Spleen (tissue), 11 donors: ENCODE results near the gene SEL1L3. TPM values are rescaled to one million over a fixed set of nuclear protein-coding genes. Genes with fewer than 3 reads are reported as not detected.

ENCODE experiments used
- DNase-seq: peaks from one replicate; pipeline ENCODE4 v3.0.0-alpha.2; 2020
- H3K27ac ChIP-seq, 8 donors: fragments of 200-600 bp; sonication (generic) in 7 of 8; 1 replicate in 4 of 8; 2 replicates in 4 of 8; pipeline versions ENCODE4 v1.5.0 to v1.8.0; 2016 to 2021; ENCODE audit warnings: inconsistent platforms in 4 of 8, mild to moderate bottlenecking in 4 of 8, moderate library complexity in 1 of 8
- H3K27me3 ChIP-seq, 7 donors: fragments of 200-600 bp; sonication (generic) in 6 of 7; replicated peaks in 1 of 7; 1 replicate in 4 of 7; 2 replicates in 3 of 7; pipeline versions ENCODE4 v1.5.0 to v1.8.0; 2016 to 2021; ENCODE audit warnings: inconsistent platforms in 3 of 7, mild to moderate bottlenecking in 1 of 7
- H3K36me3 ChIP-seq, 6 donors: fragments of 200-600 bp; sonication (generic) in 5 of 6; 1 replicate in 4 of 6; 2 replicates in 2 of 6; pipeline versions ENCODE4 v1.5.0 to v1.8.0; 2016 to 2021; ENCODE audit warnings: inconsistent platforms in 2 of 6
- H3K4me1 ChIP-seq, 6 donors: fragments of 200-600 bp; sonication (generic) in 5 of 6; 1 replicate in 3 of 6; 2 replicates in 3 of 6; pipeline versions ENCODE4 v1.5.0 to v1.8.0; 2016 to 2021; ENCODE audit warnings: inconsistent platforms in 3 of 6
- H3K4me3 ChIP-seq, 8 donors: fragments of 200-600 bp; sonication (generic) in 7 of 8; 1 replicate in 4 of 8; 2 replicates in 4 of 8; pipeline versions ENCODE4 v1.5.0 to v1.8.0; 2016 to 2021; ENCODE audit warnings: inconsistent platforms in 4 of 8, mild to moderate bottlenecking in 4 of 8, moderate library complexity in 2 of 8
- H3K9me3 ChIP-seq, 8 donors: fragments of 200-600 bp; sonication (generic) in 7 of 8; 1 replicate in 4 of 8; 2 replicates in 4 of 8; pipeline versions ENCODE4 v1.5.0 to v1.8.0; 2016 to 2021; ENCODE audit warnings: inconsistent platforms in 4 of 8
- CTCF ChIP-seq, 11 experiments: fragments of 200-600 bp in 7 of 11; fragments of 450-650 bp in 4 of 11; sonication (generic) in 4 of 11; IDR thresholded peaks in 8 of 11; conservative IDR thresholded peaks in 3 of 11; 1 replicate in 7 of 11; 2 replicates in 4 of 11; pipeline versions ENCODE4 v1.4.0 to v1.8.0; 2016 to 2021; ENCODE audit warnings: antibody characterized with exemption in 11 of 11, inconsistent platforms in 4 of 11, mild to moderate bottlenecking in 1 of 11
- POLR2A ChIP-seq, 3 donors: fragments of 450-650 bp; IDR thresholded peaks; one replicate each; pipeline ENCODE4 v1.5.1; 2017; ENCODE audit warnings: antibody characterized with exemption in 3 of 3, mild to moderate bottlenecking in 1 of 3
- POLR2AphosphoS5 ChIP-seq, 3 donors: sonication (generic); formaldehyde crosslinking; IDR thresholded peaks; one replicate each; pipeline ENCODE4 v1.5.1; 2017; ENCODE audit warnings: antibody characterized with exemption in 3 of 3
- WGBS, 5 donors: extraction: QIAGEN DNeasy Blood & Tissue Kit in 3 of 5; methylation state at CpG; one replicate each; pipeline versions ENCODE4 v1.1.5 to v1.1.7; 2013 to 2018; 5-methylcytosine and 5-hydroxymethylcytosine counted together
- intact Hi-C: fragments of 100-400 bp; cut with DNase I; formaldehyde crosslinking; loops from one replicate; pipeline ENCODE4 v1.15.0; 2023; ENCODE audit warnings: low total_unique reads
- polyA plus RNA-seq, 3 donors: library from polyadenylated mRNA; stranded (reverse); fragments of 200-250 nt; gene quantifications; one replicate each; pipeline ENCODE4 v1.2.1, GENCODE V29; 2013
- small RNA-seq, 4 donors: library from RNA; depleted of rRNA; stranded (forward); fragments of <200 nt; gene quantifications; one replicate each; pipeline ENCODE3, GENCODE V24; 2016
- total RNA-seq, 7 donors: library from RNA; depleted of rRNA in 3 of 7; stranded (reverse); fragments of >200 nt in 3 of 7; fragmentation: NEBNext Ultra II Directional in 4 of 7; extraction: Animal tissue kit (Norgen Biotek cat#: 25700) in 4 of 7; gene quantifications; one replicate each; pipeline versions ENCODE4 v1.1.0 to v1.2.1, GENCODE V29; 2016 to 2021
- donor health status: healthy with polysubstance abuse.
- donor health status: DM: no; HTN: no; CAD: no; lungs with moderate emphysema.
- donor health status: DM: no; HTN: no; CAD: no.
- donor health status: Bipolar disorder and iron deficiency.
- donor health status: healthy.
- donor health status: DM: no; HTN: no; CAD: no.
- donor health status: DM: yes; HTN: yes; CAD: no.

SEL1L3 gene
- total and polyA plus RNA-seq, 10 donors: 59.0 to 319 (median 127) TPM

DNA sequence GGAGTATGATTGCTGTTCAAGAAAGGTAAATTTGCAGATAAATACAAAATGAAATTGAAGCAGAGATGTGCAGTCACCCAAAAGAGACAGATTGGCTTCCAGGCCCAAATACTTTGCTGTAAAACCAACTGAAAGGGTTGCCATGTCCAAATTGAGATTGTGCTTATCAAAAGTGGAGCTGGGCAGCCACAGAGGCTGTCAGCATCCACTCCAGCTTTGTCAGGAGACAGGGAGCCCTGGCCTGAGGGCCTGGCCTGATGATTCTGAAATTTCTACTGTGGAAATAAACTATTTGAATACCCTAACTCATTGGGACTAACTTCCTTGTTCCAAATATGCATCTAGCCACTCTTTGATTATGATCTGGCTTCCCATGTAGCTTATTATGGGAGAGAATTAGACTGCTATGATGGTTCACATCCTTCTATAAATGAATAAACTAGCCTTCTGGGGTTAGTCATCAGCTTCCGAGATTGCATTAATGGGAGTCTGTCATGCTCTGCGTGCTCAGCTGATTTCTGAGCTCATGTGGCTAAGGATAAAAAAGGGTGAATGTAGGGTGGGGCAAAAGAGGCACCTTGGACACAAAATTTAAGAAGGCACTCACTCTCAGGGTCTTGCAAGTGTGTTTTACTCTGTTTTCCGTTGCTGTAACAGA, 158.9 kb downstream of the SEL1L3 start:
- no peak overlapping the region for H3K27ac ChIP-seq
- H3K4me1 ChIP-seq: no peaks in the 10 kb centered on the region
- intact Hi-C loops: no loop called here
- DNase-seq: no peak
- WGBS, 5 donors: 66 to 82% (median 73%) methylated on average over 3 of the region's 3 CpGs
- H3K9me3 ChIP-seq: peaks cover 0 to 4% (median 0%) of the 10 kb centered on the region in 8 donors
- TF ChIP-seq POLR2A (IDR thresholded peaks at IDR 0.05) (no peak), CTCF (IDR thresholded peaks at IDR 0.05 in 8 of 11, conservative IDR thresholded peaks at IDR 0.05 in 3 of 11) (no peak), POLR2AphosphoS5 (IDR thresholded peaks at IDR 0.05) (no peak)
- no peak overlapping the region for H3K4me3 ChIP-seq
- no peaks in the 10 kb centered on the region for H3K36me3 ChIP-seq
- no peaks in the 10 kb centered on the region for H3K27me3 ChIP-seq

DNA sequence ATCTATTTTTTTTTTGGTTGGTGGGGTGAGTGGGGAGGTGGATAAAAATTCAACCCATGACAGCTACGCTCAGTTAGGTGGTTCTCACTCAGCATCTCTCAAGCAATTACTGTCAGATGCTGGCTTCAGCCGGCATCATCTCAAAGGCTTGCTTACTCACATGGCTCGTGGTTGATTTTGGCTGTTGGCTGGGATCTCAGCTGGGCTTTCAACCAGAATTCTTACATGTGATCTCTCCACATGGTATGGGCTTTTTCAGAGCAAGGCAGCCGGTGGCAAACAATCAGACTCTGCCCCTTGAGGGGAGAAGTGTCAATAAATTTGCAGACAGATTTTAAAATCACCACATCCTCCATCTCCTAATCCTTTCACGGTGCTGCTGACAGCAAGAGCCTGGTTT, 159.9 kb downstream of the SEL1L3 start:
- intact Hi-C loops: no loop called here
- no peak for DNase-seq
- Histone ChIP-seq H3K4me1 (no peaks in the 10 kb centered on the region), H3K27me3 (no peaks in the 10 kb centered on the region), H3K27ac (no peak overlapping the region), H3K9me3 (no peaks in the 10 kb centered on the region), H3K36me3 (no peaks in the 10 kb centered on the region), H3K4me3 (no peak overlapping the region)
- 64 to 80% (median 79%) methylated on average over 5 of the region's 5 CpGs for WGBS, 5 donors
- TF ChIP-seq POLR2A (IDR thresholded peaks at IDR 0.05) (no peak), CTCF (IDR thresholded peaks at IDR 0.05 in 8 of 11, conservative IDR thresholded peaks at IDR 0.05 in 3 of 11) (no peak), POLR2AphosphoS5 (IDR thresholded peaks at IDR 0.05) (no peak)

- no peaks in the 10 kb centered on the region for H3K9me3 ChIP-seq
- H3K36me3 ChIP-seq: no peaks in the 10 kb centered on the region
- H3K4me3 ChIP-seq: no peak overlapping the region
- no peaks in the 10 kb centered on the region for H3K4me1 ChIP-seq
- no peak for DNase-seq
- WGBS, 5 donors: 80 to 96% (median 91%) methylated on average over 3 to 4 of the region's 4 CpGs
- no peaks in the 10 kb centered on the region for H3K27me3 ChIP-seq
- H3K27ac ChIP-seq: no peak overlapping the region
- intact Hi-C loops: no loop called here
- no peak for TF ChIP-seq POLR2A (IDR thresholded peaks at IDR 0.05)
- no peak for TF ChIP-seq CTCF (IDR thresholded peaks at IDR 0.05 in 8 of 11, conservative IDR thresholded peaks at IDR 0.05 in 3 of 11)
- TF ChIP-seq POLR2AphosphoS5 (IDR thresholded peaks at IDR 0.05): no peak
Measured at GRCh38 chr4:25700661-25701060, 162.1 kb downstream of the SEL1L3 start.

DNA sequence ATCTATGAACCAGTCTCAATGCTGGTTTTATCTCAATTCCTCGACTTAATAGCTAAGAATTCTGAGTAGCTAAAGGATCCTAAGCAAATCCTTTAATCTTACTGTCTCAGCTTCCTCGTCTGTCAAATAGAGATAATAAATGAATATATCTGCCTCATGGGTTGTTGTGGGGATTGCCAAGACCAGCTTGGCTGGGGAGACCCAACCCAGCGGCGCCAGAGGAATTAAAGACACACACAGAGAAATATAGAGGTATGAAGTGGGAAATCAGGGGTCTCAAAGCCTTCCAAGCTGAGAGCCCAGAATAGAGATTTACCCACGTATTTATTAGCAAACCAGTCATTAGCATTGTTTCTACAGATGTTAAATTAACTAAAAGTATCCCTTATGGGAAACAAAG, 165.3 kb downstream of the SEL1L3 start:
- DNase-seq: no peak
- Histone ChIP-seq H3K9me3 (peaks cover 0 to 6% (median 3%) of the 10 kb centered on the region in 8 donors), H3K4me3 (no peak overlapping the region), H3K4me1 (no peaks in the 10 kb centered on the region), H3K27me3 (no peaks in the 10 kb centered on the region), H3K36me3 (no peaks in the 10 kb centered on the region), H3K27ac (no peak overlapping the region)
- intact Hi-C loops: no loop called here
- TF ChIP-seq POLR2A (IDR thresholded peaks at IDR 0.05) (no peak), CTCF (IDR thresholded peaks at IDR 0.05 in 8 of 11, conservative IDR thresholded peaks at IDR 0.05 in 3 of 11) (no peak), POLR2AphosphoS5 (IDR thresholded peaks at IDR 0.05) (no peak)
- 75 to 88% (median 83%) methylated on average over 5 of the region's 5 CpGs for WGBS, 5 donors

Small RNA genes lying within 50 kb of the gene (small RNA-seq; reads per million reads assigned to genes)
- gene MTND4LP22: 0 reads per million in 4 donors

Other genes with a start within 250 kb of the SEL1L3 start
- gene SLC34A2, start 207.1 kb downstream of the SEL1L3 start, total RNA-seq: under 1 TPM in 1 of 7 donors, not detected in 6; 0.61 TPM
- gene SLC34A2, start 207.1 kb downstream of the SEL1L3 start, polyA plus RNA-seq: under 1 TPM; 0.04 to 0.17 (median 0.16) TPM
- 10 to 100 TPM; 15.7 to 25.9 (median 20.2) TPM for gene SMIM20, start 51.2 kb upstream of the SEL1L3 start, total RNA-seq
- gene SMIM20, start 51.2 kb upstream of the SEL1L3 start, polyA plus RNA-seq: 10 to 100 TPM; 39.7 to 61.0 (median 45.8) TPM